BJ (cell line): ENCODE data around the gene TESK2. TPM values are rescaled to one million over a fixed set of nuclear protein-coding genes. Genes with fewer than 3 reads are reported as not detected.
"Not testable (repeated sequence)": the region's sequence is repeated elsewhere in the genome, so short reads cannot be mapped to it uniquely, and the experiment has no call there.

Source experiments
- CTCF ChIA-PET: fragments of 350-600 bp; formaldehyde crosslinking; extraction: SDS; loops from one replicate; lab custom pipeline; 2021; ENCODE audit warnings: antibody characterized with exemption, inconsistent platforms; lab: Yijun Ruan, JAX
- POLR2A ChIA-PET: fragments of 300-600 bp; sonication (Branson Sonifier 250); formaldehyde crosslinking; extraction: SDS; loops from one replicate; lab custom pipeline; 2021; ENCODE audit warnings: antibody characterized with exemption; lab: Charles Lee
- DNase-seq: peaks from one replicate; pipeline ENCODE4 v3.0.0-alpha.2; 2011; ENCODE audit warnings: low read depth
- H3K27me3 ChIP-seq: 2 replicates; pipeline ENCODE4 v1.6.0; 2011; ENCODE audit warnings: low read length; ENCODE audit not compliant: control insufficient read depth, insufficient read depth
- H3K36me3 ChIP-seq: 2 replicates; pipeline ENCODE4 v1.5.1; 2011; ENCODE audit warnings: low read length; ENCODE audit not compliant: control insufficient read depth, insufficient read depth
- H3K4me3 ChIP-seq: 2 replicates; pipeline ENCODE4 v1.5.1; 2011; ENCODE audit warnings: low read depth, mild to moderate bottlenecking, control low read depth, low read length
- CTCF ChIP-seq: IDR thresholded peaks from 2 replicates; pipeline ENCODE4 v1.5.1; 2011; ENCODE audit warnings: low read depth, mild to moderate bottlenecking, control low read depth, inconsistent platforms, low read length, moderate library complexity; ENCODE audit not compliant: insufficient read depth
- polyA plus RNA-seq: library from polyadenylated mRNA; depleted of rRNA; stranded (reverse); fragments of >200 nt; gene quantifications from 2 replicates; pipeline ENCODE4 v1.2.3, GENCODE V29; 2011

Gene TESK2
- polyA plus RNA-seq, 1 experiment, result 2.5 TPM

GRCh38 chr1:45395051-45395450 lies 95.9 kb downstream of the TESK2 start:
- Histone ChIP-seq H3K4me3 (no peak overlapping the region), H3K27me3 (no peaks in the 10 kb centered on the region), H3K36me3 (no peaks in the 10 kb centered on the region)
- no peak for DNase-seq
- TF ChIP-seq CTCF, result no peak
- ChIA-PET CTCF (interaction anchor here (0.7 kb wide), 1 partner anchor 12 kb away, joined by 4 read pairs; no protein-coding TSS in a partner anchor), POLR2A (no interaction called here)

DNA sequence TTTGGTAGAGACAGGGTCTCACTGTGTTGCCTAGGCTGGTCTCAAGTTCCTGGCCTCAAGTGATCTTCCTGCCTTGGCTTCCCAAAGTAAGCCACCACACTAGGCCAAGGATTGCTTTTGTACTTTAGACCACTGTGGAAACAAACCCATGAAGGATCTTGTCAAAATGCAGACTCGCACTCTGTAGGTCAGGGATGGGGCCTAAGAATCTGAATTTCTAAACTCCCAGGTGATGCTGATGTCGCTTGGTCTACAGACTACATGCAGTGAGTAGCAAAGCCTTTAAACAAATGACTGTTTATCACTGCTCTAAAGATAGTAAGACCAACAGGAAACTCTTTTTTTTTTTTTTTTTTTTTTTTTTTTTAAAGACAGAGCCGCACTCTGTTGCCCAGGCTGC lies 96.6 kb downstream of the TESK2 start:
- no peak for TF ChIP-seq CTCF
- POLR2A ChIA-PET, result no interaction called here

DNA sequence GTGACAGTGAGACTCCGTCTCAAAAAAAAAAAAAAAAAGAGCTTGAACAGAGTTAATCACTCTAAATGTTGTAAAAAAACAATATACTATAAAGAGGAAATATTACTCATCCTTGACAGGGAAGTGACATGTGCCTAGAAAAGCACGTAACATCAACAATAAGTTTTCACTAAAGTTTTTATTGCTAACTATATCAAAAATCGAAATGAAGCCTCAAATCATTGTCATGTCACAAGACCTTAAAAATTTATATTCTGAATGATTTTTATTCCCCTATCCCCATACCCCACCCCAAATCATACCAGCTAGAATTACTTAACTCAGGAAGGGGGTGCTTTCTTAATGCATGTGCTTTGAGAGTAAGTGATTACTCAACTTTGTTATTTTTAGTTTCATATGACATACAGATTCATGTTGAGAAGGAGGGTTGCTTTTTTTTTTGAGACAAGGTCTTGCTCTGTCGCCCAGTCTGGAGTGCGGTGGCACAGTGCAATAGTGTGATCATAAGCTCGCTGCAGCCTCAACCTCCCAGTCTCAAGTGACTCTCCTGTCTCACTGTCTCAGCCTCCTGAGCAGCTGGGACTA lies 97.2 kb downstream of the TESK2 start:
- H3K36me3 ChIP-seq, result no peaks in the 10 kb centered on the region
- POLR2A ChIA-PET, result no interaction called here
- H3K4me3 ChIP-seq, result no peak overlapping the region
- CTCF ChIA-PET, result no interaction called here
- TF ChIP-seq CTCF, result no peak
- H3K27me3 ChIP-seq, result no peaks in the 10 kb centered on the region
- DNase-seq, result no peak

More for the DNA sequence above, 96.6 kb downstream of the TESK2 start:
- no peak for DNase-seq
- CTCF ChIA-PET, result no interaction called here
- no peaks in the 10 kb centered on the region for H3K27me3 ChIP-seq
- H3K4me3 ChIP-seq, result no peak overlapping the region
- no peaks in the 10 kb centered on the region for H3K36me3 ChIP-seq

- no peaks in the 10 kb centered on the region for H3K36me3 ChIP-seq
- no peaks in the 10 kb centered on the region for H3K27me3 ChIP-seq
- H3K4me3 ChIP-seq, result no peak overlapping the region
- no peak for TF ChIP-seq CTCF
- no peak for DNase-seq
- CTCF ChIA-PET, result no interaction called here
- POLR2A ChIA-PET, result no interaction called here
Measured at GRCh38 chr1:45386219-45386618, 104.7 kb downstream of the TESK2 start.

- POLR2A ChIA-PET, result no interaction called here
Measured at GRCh38 chr1:45385302-45385701, 105.7 kb downstream of the TESK2 start.

GRCh38 chr1:45384213-45384612 lies 106.8 kb downstream of the TESK2 start:
- H3K4me3 ChIP-seq, H3K36me3 ChIP-seq, CTCF ChIA-PET, POLR2A ChIA-PET, DNase-seq, H3K27me3 ChIP-seq: not testable (repeated sequence)

More at GRCh38 chr1:45385302-45385701, 105.7 kb downstream of the TESK2 start:
- Histone ChIP-seq H3K27me3 (no peaks in the 10 kb centered on the region), H3K36me3 (no peaks in the 10 kb centered on the region), H3K4me3 (no peak overlapping the region)
- no peak for TF ChIP-seq CTCF
- CTCF ChIA-PET, result no interaction called here
- no peak for DNase-seq
